GM23248 (cell line): ENCODE results near the gene BCL6. TPM values are rescaled to one million over a fixed set of nuclear protein-coding genes. Genes with fewer than 3 reads are reported as not detected.

Source experiments
- DNase-seq: peaks from one replicate; pipeline ENCODE4 v3.0.0-alpha.2; 2015
- H2AFZ ChIP-seq: fragments of 200-600 bp; sonication (generic); 2 replicates; pipeline ENCODE4 v1.6.1; 2016; ENCODE audit warnings: antibody characterized with exemption
- H3F3A ChIP-seq: fragments of 200-600 bp; sonication (generic); 2 replicates; pipeline ENCODE4 v1.6.1; 2016; ENCODE audit warnings: mild to moderate bottlenecking, antibody characterized with exemption, mixed run types; ENCODE audit not compliant: insufficient read depth
- H3K27ac ChIP-seq: fragments of 200-600 bp; sonication (generic); 2 replicates; pipeline ENCODE4 v1.5.1; 2016; ENCODE audit warnings: mild to moderate bottlenecking
- H3K27me3 ChIP-seq: fragments of 200-600 bp; sonication (generic); replicated peaks from 2 replicates; pipeline ENCODE4 v1.6.1; 2016; ENCODE audit warnings: mild to moderate bottlenecking; ENCODE audit not compliant: insufficient read depth
- H3K36me3 ChIP-seq: fragments of 200-600 bp; sonication (generic); 2 replicates; pipeline ENCODE4 v1.6.1; 2016; ENCODE audit warnings: low read depth, mild to moderate bottlenecking
- H3K4me1 ChIP-seq: fragments of 200-600 bp; sonication (generic); 2 replicates; pipeline ENCODE4 v1.6.1; 2016; ENCODE audit warnings: mild to moderate bottlenecking; ENCODE audit not compliant: insufficient read depth
- H3K4me2 ChIP-seq: fragments of 200-600 bp; sonication (generic); one replicate; pipeline ENCODE4 v1.6.1; 2016; ENCODE audit warnings: mild to moderate bottlenecking; ENCODE audit not compliant: unreplicated experiment
- H3K4me3 ChIP-seq: fragments of 200-600 bp; sonication (generic); 2 replicates; pipeline ENCODE4 v1.5.1; 2016; ENCODE audit warnings: mild to moderate bottlenecking
- H3K79me2 ChIP-seq: fragments of 200-600 bp; sonication (generic); 2 replicates; pipeline ENCODE4 v1.6.1; 2016; ENCODE audit warnings: mild to moderate bottlenecking; ENCODE audit not compliant: insufficient read depth
- H3K9ac ChIP-seq: fragments of 200-600 bp; sonication (generic); 2 replicates; pipeline ENCODE4 v1.6.1; 2016; ENCODE audit warnings: mild to moderate bottlenecking
- H3K9me2 ChIP-seq: fragments of 200-600 bp; sonication (generic); 2 replicates; pipeline ENCODE4 v1.6.1; 2016; ENCODE audit warnings: mixed run types, mild to moderate bottlenecking, moderate library complexity; ENCODE audit not compliant: insufficient read depth
- H3K9me3 ChIP-seq: fragments of 200-600 bp; sonication (generic); one replicate; pipeline ENCODE4 v1.6.1; 2017; ENCODE audit warnings: low read depth
- H4K20me1 ChIP-seq: fragments of 200-600 bp; sonication (generic); 2 replicates; pipeline ENCODE4 v1.6.0; 2016; ENCODE audit not compliant: insufficient read depth
- EZH2 ChIP-seq: fragments of 200-600 bp; sonication (generic); IDR thresholded peaks from 2 replicates; pipeline ENCODE4 v1.6.1; 2018; ENCODE audit warnings: antibody characterized with exemption, mild to moderate bottlenecking; ENCODE audit not compliant: insufficient read depth, poor library complexity, severe bottlenecking
- EZH2phosphoT487 ChIP-seq: fragments of 200-600 bp; sonication (generic); IDR thresholded peaks from 2 replicates; pipeline ENCODE4 v1.6.1; 2018; ENCODE audit warnings: antibody characterized with exemption, moderate library complexity, mild to moderate bottlenecking, low read depth; ENCODE audit not compliant: insufficient read depth
- WGBS, 2 experiments: methylation state at CpG; one replicate each; pipeline ENCODE4 v1.1.6; 2015 to 2017; ENCODE audit warnings: low lambda C conversion rate in 2 of 2, low coverage in 1 of 2; ENCODE audit errors: missing lambda C conversion rate in 2 of 2; 5-methylcytosine and 5-hydroxymethylcytosine counted together
- in situ Hi-C: fragments of 300-500 bp; cut with MboI; formaldehyde crosslinking; loops from 2 replicates; pipeline ENCODE4 v1.15.0; 2020
- polyA plus RNA-seq: library from polyadenylated mRNA; unstranded; fragments of >200 nt; fragmentation: Nextera tagmentation; extraction: Ambion mirVana; gene quantifications from 2 replicates; pipeline ENCODE4 v1.2.1, GENCODE V29; 2016
- total RNA-seq: library from RNA; depleted of rRNA; stranded (reverse); fragments of >200 nt; shearing (Covaris generic); gene quantifications from 2 replicates; pipeline ENCODE4 v1.2.3, GENCODE V29; 2014

BCL6 gene
- total and polyA plus RNA-seq, 2 experiments from 2014 or later: 8.7 to 32.3 TPM

- no peak within 1 kb of the TSS for H3K27ac ChIP-seq
- TF ChIP-seq EZH2phosphoT487 (no peak), EZH2 (no peak)
- no peak within 1 kb of the TSS for H3K4me2 ChIP-seq
- DNase-seq: no peak
- no peaks in the 10 kb centered on the region for H3K9me3 ChIP-seq
- no peaks in the 10 kb centered on the region for H3K9me2 ChIP-seq
- no peaks in the 10 kb centered on the region for H3K36me3 ChIP-seq
- no peaks in the 10 kb centered on the region for H3F3A ChIP-seq
- 38 to 42% methylated on average over 4 of the region's 4 CpGs for WGBS, 2 experiments
- no peaks in the 10 kb centered on the region for H4K20me1 ChIP-seq
- no peaks in the 10 kb centered on the region for H3K79me2 ChIP-seq
- H3K4me3 ChIP-seq: no peak within 1 kb of the TSS
- no peak within 1 kb of the TSS for H2AFZ ChIP-seq
- in situ Hi-C loops: loop anchor here (25.0 kb wide), 1 partner anchor 1090 kb away; the partner anchor contains the start of gene AHSG
- H3K27me3 ChIP-seq: no peaks in the 10 kb centered on the region
- no peak within 1 kb of the TSS for H3K9ac ChIP-seq
- H3K4me1 ChIP-seq: no peaks in the 10 kb centered on the region
Measured at GRCh38 chr3:187702507-187703033, 42.7 kb downstream of the BCL6 start, which contains the start of gene RTP2. Gene RTP2, minus strand, starts transcription at chr3:187702557. Its CDS starts 429 bp downstream, at chr3:187702128.

GRCh38 chr3:187700249-187700648 lies 45.0 kb downstream of the BCL6 start:
- no peak overlapping the region for H2AFZ ChIP-seq
- in situ Hi-C loops: loop anchor here (25.0 kb wide), 1 partner anchor 1088 kb away; the partner anchor contains the start of gene AHSG
- no peaks in the 10 kb centered on the region for H3K4me1 ChIP-seq
- no peak for TF ChIP-seq EZH2
- no peak for TF ChIP-seq EZH2phosphoT487
- H3K4me3 ChIP-seq: no peak overlapping the region
- no peaks in the 10 kb centered on the region for H3K36me3 ChIP-seq
- no peaks in the 10 kb centered on the region for H3F3A ChIP-seq
- H3K9ac ChIP-seq: no peak overlapping the region
- no peaks in the 10 kb centered on the region for H3K9me3 ChIP-seq
- no peak overlapping the region for H3K27ac ChIP-seq
- H4K20me1 ChIP-seq: no peaks in the 10 kb centered on the region
- H3K27me3 ChIP-seq: 0 out of 2 replicates have a peak, but pooled peaks cover 7% of the 10 kb centered on the region
- WGBS, 2 experiments: 87% methylated on average over 2 of the region's 2 CpGs
- no peak for DNase-seq
- H3K4me2 ChIP-seq: no peak overlapping the region
- H3K79me2 ChIP-seq: no peaks in the 10 kb centered on the region
- H3K9me2 ChIP-seq: no peaks in the 10 kb centered on the region

- Histone ChIP-seq H3K36me3 (no peaks in the 10 kb centered on the region), H3K9ac (no peak overlapping the region), H3K27ac (no peak overlapping the region), H3K27me3 (peaks cover 13% of the 10 kb centered on the region; the same call in 1 of the 2 replicates), H3F3A (no peaks in the 10 kb centered on the region), H3K4me1 (no peaks in the 10 kb centered on the region), H3K79me2 (no peaks in the 10 kb centered on the region), H3K4me2 (no peak overlapping the region), H3K9me3 (no peaks in the 10 kb centered on the region), H4K20me1 (no peaks in the 10 kb centered on the region), H2AFZ (no peak overlapping the region), H3K4me3 (no peak overlapping the region), H3K9me2 (no peaks in the 10 kb centered on the region)
- no peak for DNase-seq
- 79 to 81% methylated on average over 29 to 42 of the region's 42 CpGs for WGBS, 2 experiments
- no peak for TF ChIP-seq EZH2phosphoT487
- no peak for TF ChIP-seq EZH2
- in situ Hi-C loops: loop anchor here (25.0 kb wide), 1 partner anchor 861 kb away; the partner anchor contains the start of gene ADIPOQ
Measured at GRCh38 chr3:187698499-187699399, 46.5 kb downstream of the BCL6 start.

- TF ChIP-seq EZH2phosphoT487 (no peak), EZH2 (no peak)
- H3K79me2 ChIP-seq: no peaks in the 10 kb centered on the region
- no peaks in the 10 kb centered on the region for H4K20me1 ChIP-seq
- H3K9me2 ChIP-seq: no peaks in the 10 kb centered on the region
- DNase-seq: peak; percentile 22
- H3K27ac ChIP-seq: no peak overlapping the region
- peaks cover 15% of the 10 kb centered on the region; the same call in 1 of the 2 replicates for H3K27me3 ChIP-seq
- no peaks in the 10 kb centered on the region for H3K36me3 ChIP-seq
- in situ Hi-C loops: loop anchor here (25.0 kb wide), 1 partner anchor 859 kb away; the partner anchor contains the start of gene ADIPOQ
- no peaks in the 10 kb centered on the region for H3K4me1 ChIP-seq
- no peaks in the 10 kb centered on the region for H3F3A ChIP-seq
- 25 to 26% methylated on average over 4 of the region's 4 CpGs for WGBS, 2 experiments
- no peaks in the 10 kb centered on the region for H3K9me3 ChIP-seq
- H3K4me2 ChIP-seq: no peak overlapping the region
- H2AFZ ChIP-seq: no peak overlapping the region
- H3K9ac ChIP-seq: no peak overlapping the region
- H3K4me3 ChIP-seq: no peak overlapping the region
Measured at GRCh38 chr3:187696021-187696420, 49.2 kb downstream of the BCL6 start.
